Measurements from ENCODE around the gene CDH13. TPM values are rescaled to one million over a fixed set of nuclear protein-coding genes. Genes with fewer than 3 reads are reported as not detected.
A peak's percentile ranks its signal among the peaks of the same experiment; 100 is the strongest.

Gene CDH13
- total RNA-seq, 1 experiment from 2014 or later: not detected

DNA sequence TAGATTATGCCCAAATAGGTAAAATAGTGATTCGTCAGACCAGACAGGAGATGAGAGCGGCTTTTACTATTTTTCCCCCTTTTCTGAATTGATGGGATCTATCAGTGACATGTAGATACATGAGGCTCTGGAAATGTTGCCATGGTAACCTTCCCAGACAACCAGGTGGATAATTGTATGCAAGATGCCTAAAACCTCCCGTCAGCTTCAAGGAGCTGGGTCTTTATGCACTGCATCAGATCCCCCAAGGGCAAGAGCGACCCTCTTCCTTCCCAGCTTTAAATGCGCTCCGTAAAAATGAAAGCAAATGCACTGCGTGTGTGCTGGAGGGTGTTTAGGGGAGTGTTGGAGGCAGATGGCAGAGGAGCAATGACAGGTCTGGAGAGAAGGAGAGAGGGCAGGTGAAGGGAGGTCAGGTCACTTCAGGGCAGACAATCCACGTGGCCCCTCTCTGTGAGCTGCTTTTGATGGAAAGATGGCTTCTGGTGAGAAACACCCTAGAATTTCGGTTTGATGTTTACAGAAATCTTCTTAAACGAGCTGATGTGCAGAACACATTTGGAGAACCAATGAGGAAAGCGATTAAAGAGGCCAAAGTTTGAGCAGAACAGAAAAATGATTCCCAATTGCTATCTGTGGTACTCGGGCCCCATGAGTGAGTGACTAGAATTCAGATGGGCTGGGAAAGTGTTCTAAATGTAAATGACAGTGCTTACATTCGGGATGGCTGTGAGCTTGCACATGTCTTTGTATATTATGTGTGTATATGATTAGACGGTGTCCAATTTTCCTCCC, 719.3 kb downstream of the CDH13 start:
- DNase-seq (ENCODE audit: low read depth, low spot score): no peak
- in situ Hi-C loops (cut with HindIII; ENCODE audit: low pct_unique_long_range_greater_than_20kb, low sequenced_read_pairs): no loop called here

DNA sequence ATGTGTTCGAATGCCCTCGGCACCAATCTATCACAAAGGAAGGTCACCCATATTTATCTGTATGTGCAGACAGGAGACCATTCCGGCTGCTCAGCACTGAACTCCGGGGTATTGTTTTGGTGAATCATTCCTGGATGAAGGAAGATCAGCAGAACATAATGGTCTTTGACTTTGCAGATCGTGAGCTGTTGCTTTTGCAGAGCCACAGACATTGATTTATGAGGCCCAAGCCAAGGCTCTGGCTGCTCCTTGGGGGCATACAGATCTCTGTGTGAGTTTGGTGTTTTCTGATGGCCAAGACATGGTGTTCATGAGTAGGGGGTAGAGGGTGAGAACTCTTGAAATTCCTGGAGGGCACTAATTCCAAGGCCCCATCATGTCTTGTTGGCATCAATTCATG, 722.2 kb downstream of the CDH13 start:
- peak; percentile 25 for DNase-seq (ENCODE audit: low read depth, low spot score)
- in situ Hi-C loops (cut with HindIII; ENCODE audit: low pct_unique_long_range_greater_than_20kb, low sequenced_read_pairs): no loop called here

DNA sequence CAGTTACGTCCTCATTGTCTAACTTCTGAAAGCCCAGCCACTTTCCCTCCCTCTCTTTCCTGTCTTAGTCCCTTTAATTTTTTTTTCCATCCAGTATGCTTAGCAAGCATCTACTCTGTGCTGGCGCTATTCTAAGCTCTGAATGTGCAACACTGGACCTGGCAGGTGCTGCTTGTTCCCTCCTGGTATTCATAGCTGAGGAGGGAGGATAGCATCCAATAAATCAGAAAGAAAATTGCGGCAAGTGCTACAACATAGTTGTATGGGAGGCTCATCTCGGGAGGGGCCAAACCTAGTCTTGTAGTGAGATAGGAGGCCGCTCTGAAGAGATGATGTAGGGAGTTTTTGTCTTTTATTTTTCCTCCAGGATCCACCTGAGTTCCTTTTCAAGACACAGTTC, 723.7 kb downstream of the CDH13 start:
- in situ Hi-C loops (cut with HindIII; ENCODE audit: low pct_unique_long_range_greater_than_20kb, low sequenced_read_pairs): no loop called here
- DNase-seq (ENCODE audit: low read depth, low spot score): no peak

DNA sequence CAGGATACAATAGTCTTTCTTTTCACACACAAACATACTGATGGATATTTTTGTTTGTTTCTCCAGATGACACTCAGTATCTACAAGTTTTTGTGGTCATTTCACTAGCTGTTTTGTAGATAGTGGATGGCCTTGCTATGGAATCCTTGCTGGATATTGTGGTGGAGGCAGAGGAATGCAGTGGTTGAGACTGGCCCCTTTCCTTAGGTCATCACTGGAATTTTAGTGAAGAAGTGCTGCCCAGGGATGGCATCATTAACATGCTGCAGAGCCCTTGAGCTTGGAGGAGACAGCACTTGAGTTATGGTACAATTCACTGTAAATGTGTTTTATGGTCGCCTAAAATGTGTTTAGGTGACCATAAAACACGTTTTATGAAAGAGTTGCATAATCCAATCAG, 725.1 kb downstream of the CDH13 start:
- DNase-seq (ENCODE audit: low read depth, low spot score): no peak
- in situ Hi-C loops (cut with HindIII; ENCODE audit: low pct_unique_long_range_greater_than_20kb, low sequenced_read_pairs): no loop called here

DNA sequence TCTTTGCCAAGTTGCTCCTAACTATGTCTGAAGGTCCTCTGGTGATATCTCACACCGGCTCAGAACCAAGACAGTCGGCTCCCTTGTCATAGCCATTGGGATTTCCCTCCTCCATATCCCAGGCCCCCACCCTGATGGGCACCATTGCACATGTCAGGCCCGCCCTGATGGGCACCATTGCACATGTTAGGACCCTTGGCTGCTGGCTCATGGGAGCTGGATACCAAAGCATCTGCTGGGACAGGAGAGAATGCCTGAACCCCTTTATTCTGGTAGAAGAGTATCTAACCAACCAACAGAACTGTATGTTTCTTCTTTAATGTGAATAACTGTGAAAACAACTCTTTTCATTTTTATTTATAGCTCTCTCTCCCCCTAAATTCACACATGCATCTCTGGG, 726.5 kb downstream of the CDH13 start:
- in situ Hi-C loops (cut with HindIII; ENCODE audit: low pct_unique_long_range_greater_than_20kb, low sequenced_read_pairs): no loop called here

GRCh38 chr16:83354015-83354414, 727.2 kb downstream of the CDH13 start:
- no peak for DNase-seq (ENCODE audit: low read depth, low spot score)
- in situ Hi-C loops (cut with HindIII; ENCODE audit: low pct_unique_long_range_greater_than_20kb, low sequenced_read_pairs): no loop called here

More for the DNA sequence above, 726.5 kb downstream of the CDH13 start:
- DNase-seq (ENCODE audit: low read depth, low spot score): no peak

GRCh38 chr16:83355570-83356218, 728.9 kb downstream of the CDH13 start:
- DNase-seq (ENCODE audit: low read depth, low spot score): no peak

DNA sequence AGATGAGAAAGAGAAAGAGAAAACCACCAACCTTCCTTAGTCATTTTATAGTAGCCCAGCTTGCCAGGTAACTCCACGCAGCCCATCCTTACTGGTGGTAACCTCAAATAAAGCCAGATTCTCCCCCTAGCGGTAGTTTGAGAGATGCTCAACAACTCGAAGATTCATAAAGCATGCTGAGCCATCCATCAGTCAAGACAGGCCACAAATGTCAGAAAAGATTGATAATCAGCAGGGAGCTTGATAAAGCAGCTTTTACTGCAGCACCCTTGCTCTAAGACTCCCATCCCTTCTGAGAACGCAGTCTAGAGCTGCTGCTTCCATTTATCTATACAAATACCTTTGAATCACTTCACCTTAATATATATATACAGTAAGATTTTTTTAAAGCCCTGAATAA, 729.5 kb downstream of the CDH13 start:
- peak; percentile 64 for DNase-seq (ENCODE audit: low read depth, low spot score)
- in situ Hi-C loops (cut with HindIII; ENCODE audit: low pct_unique_long_range_greater_than_20kb, low sequenced_read_pairs): no loop called here

More at GRCh38 chr16:83355570-83356218, 728.9 kb downstream of the CDH13 start:
- in situ Hi-C loops (cut with HindIII; ENCODE audit: low pct_unique_long_range_greater_than_20kb, low sequenced_read_pairs): no loop called here

- DNase-seq (ENCODE audit: low read depth, low spot score): no peak
- in situ Hi-C loops (cut with HindIII; ENCODE audit: low pct_unique_long_range_greater_than_20kb, low sequenced_read_pairs): no loop called here
These were observed 730.2 kb downstream of the CDH13 start for GRCh38 chr16:83356986-83357385.

GRCh38 chr16:83363521-83363920, 736.8 kb downstream of the CDH13 start:
- in situ Hi-C loops (cut with HindIII; ENCODE audit: low pct_unique_long_range_greater_than_20kb, low sequenced_read_pairs): no loop called here
- DNase-seq (ENCODE audit: low read depth, low spot score): no peak

DNA sequence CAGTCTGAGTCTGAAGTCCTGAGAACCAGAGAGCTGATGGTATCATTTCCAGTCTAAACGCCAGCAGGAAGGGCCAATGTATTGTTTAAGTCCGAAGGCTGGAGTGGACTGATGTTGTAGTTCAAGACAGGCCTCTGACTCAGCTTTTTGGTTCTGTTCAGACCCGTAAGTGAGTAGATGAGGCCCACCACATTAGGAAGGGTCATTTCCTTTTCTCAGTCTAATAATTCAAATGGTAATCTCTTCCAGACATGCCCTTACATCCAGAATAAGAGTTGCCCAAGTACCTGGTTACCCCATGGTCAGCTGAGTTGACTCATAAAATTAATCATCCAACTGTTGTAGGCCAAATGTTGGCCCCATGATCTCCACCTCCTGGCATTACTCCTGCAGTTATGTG, 738.4 kb downstream of the CDH13 start:
- in situ Hi-C loops (cut with HindIII; ENCODE audit: low pct_unique_long_range_greater_than_20kb, low sequenced_read_pairs): no loop called here
- DNase-seq (ENCODE audit: low read depth, low spot score): no peak

- in situ Hi-C loops (cut with HindIII; ENCODE audit: low pct_unique_long_range_greater_than_20kb, low sequenced_read_pairs): no loop called here
- no peak for DNase-seq (ENCODE audit: low read depth, low spot score)
These were observed 739.5 kb downstream of the CDH13 start for GRCh38 chr16:83366228-83366627.

- DNase-seq (ENCODE audit: low read depth, low spot score): no peak
- in situ Hi-C loops (cut with HindIII; ENCODE audit: low pct_unique_long_range_greater_than_20kb, low sequenced_read_pairs): no loop called here
These were observed 748.2 kb downstream of the CDH13 start for GRCh38 chr16:83374979-83375378.

DNA sequence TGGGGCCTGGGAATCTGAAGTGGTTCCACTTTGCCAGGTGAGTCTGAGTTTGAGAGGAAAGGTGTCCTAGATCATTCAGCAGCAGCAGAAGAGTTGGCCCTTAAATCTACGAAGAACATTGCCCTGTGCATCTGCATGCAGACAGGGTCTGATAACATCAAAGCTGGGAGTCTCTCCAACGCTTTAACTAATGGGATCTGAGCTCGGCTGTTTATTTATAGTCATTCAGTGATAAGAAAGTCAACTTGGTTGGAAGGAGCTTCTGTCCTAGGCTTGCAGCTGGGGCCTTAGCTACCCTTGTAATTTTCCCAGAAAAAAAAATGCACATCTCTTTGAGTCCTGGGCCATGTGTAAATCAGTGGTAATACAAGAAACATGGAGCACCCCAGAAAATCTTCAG, 763.0 kb downstream of the CDH13 start:
- in situ Hi-C loops (cut with HindIII; ENCODE audit: low pct_unique_long_range_greater_than_20kb, low sequenced_read_pairs): no loop called here
- DNase-seq (ENCODE audit: low read depth, low spot score): no peak

- DNase-seq (ENCODE audit: low read depth, low spot score): no peak
- in situ Hi-C loops (cut with HindIII; ENCODE audit: low pct_unique_long_range_greater_than_20kb, low sequenced_read_pairs): no loop called here
These were observed 764.0 kb downstream of the CDH13 start for GRCh38 chr16:83390759-83391158.

DNA sequence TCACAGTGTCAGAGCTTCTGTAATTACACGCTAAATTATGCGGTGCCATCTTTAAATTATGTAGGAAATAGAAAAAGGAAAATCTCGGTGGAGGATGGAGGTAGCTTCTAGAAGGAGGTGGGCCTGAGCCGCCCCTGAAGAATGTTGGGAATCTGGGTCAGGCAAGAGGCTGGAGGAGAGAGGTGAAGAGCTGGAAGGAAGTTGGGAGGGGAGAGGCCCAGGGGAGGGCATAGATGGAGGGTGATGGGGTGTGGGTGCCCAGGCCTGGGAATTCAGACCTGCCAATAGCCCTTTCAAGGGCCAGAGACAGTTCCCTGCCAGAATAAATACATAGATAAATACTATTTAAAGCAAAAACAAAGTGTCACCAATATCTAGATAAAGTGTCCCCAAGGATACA, 766.0 kb downstream of the CDH13 start:
- in situ Hi-C loops (cut with HindIII; ENCODE audit: low pct_unique_long_range_greater_than_20kb, low sequenced_read_pairs): no loop called here
- DNase-seq (ENCODE audit: low read depth, low spot score): no peak

DNA sequence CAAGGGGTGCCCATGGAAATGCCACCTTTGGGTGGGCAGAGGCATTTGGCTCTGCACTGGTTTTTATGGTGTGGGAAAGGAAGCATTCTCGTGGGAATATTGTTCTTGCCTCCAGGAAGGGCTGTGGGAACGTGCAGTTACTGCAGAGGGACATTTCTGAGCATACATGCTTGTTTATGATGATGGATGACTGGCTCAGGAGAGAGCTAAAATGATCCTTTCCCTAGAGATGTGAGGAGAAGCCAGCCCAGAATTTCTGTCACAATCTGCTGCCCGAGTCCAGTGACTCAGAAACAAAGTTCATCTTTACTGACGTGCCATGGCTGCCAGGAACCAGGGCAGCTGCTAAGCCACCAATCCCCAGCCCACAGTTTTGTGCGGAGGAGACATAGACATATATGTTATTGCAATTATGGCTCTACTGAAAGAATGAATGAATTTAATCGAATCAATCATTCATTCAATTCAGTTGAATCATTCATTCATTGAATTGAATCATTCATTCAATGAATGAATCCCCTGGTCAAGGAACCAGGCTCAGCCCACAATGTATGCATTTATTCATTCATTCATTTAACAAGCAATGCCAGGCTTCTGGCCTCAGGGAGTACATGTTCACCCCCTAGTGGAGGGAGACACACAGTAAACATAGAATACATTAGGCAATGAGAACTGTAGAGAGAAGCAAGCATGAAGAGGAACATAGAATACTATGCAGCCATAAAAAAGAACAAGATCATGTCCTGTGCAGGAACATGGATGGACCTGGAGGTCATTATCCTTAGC, 766.6 kb downstream of the CDH13 start:
- DNase-seq (ENCODE audit: low read depth, low spot score): peak; percentile 20
- in situ Hi-C loops (cut with HindIII; ENCODE audit: low pct_unique_long_range_greater_than_20kb, low sequenced_read_pairs): no loop called here

- in situ Hi-C loops (cut with HindIII; ENCODE audit: low pct_unique_long_range_greater_than_20kb, low sequenced_read_pairs): no loop called here
- DNase-seq (ENCODE audit: low read depth, low spot score): no peak
These were observed 771.0 kb downstream of the CDH13 start for GRCh38 chr16:83397601-83398291.
